Measurements from ENCODE around the gene FGD5. TPM values are rescaled to one million over a fixed set of nuclear protein-coding genes. Genes with fewer than 3 reads are reported as not detected.

The FGD5 gene
- polyA plus RNA-seq, 1 of the 3 experiments (the other 2 are of a cell fraction), result not detected

GRCh38 chr3:14980689-14981088 lies 161.9 kb downstream of the FGD5 start:
- TF ChIP-seq FOXJ3 (CRISPR knock-in tag; IDR thresholded peaks at IDR 0.05) (no peak), SMC3 (IDR thresholded peaks at IDR 0.05; ENCODE audit: low read depth, low read length) (no peak), ZBTB33 (IDR thresholded peaks at IDR 0.05; ENCODE audit: borderline replicate concordance, low read depth) (no peak), TAF1 (IDR thresholded peaks at IDR 0.05; ENCODE audit: borderline replicate concordance, low read depth, low read length) (no peak), JUND (IDR thresholded peaks at IDR 0.05) (no peak)
- H2AFZ ChIP-seq (ENCODE audit: low read depth), result no peak overlapping the region
- no peak overlapping the region for H3K4me2 ChIP-seq
- 91% methylated on average over 4 of the region's 4 CpGs for WGBS (ENCODE audit: low lambda C conversion rate)
- CTCF ChIA-PET, result no interaction called here
- no peaks in the 10 kb centered on the region for H3K9me2 ChIP-seq
- peaks cover 0 to 12% of the 10 kb centered on the region in 2 experiments; a peak in 2 of 4 replicates for H3K4me1 ChIP-seq (ENCODE audit: control insufficient read depth in 1 of 2, insufficient read depth in 2 of 2, low read depth in 1 of 2, low read length in 1 of 2)
- H3K9me3 ChIP-seq, result peaks cover 8% of the 10 kb centered on the region; the same call in 1 of the 2 replicates
- H3K9ac ChIP-seq, result no peak overlapping the region
- H3F3A ChIP-seq (replicated peaks; ENCODE audit: insufficient read depth), result peaks cover 4% of the 10 kb centered on the region
- no peak overlapping the region for H3K27ac ChIP-seq (ENCODE audit: low read depth in 2 of 2, low read length in 1 of 2)
- POLR2A ChIA-PET, result no interaction called here
- peaks cover 89% of the 10 kb centered on the region for H3K79me2 ChIP-seq (ENCODE audit: insufficient read depth)
- H3K4me3 ChIP-seq (ENCODE audit: low read depth in 2 of 2, low read length in 1 of 2), result no peak overlapping the region
- no peak for DNase-seq
- peaks cover 7 to 21% of the 10 kb centered on the region in 2 experiments for H3K36me3 ChIP-seq (replicated peaks in 1 of 2; ENCODE audit: control insufficient read depth in 1 of 2, insufficient read depth in 2 of 2, low read length in 1 of 2)
- H4K20me1 ChIP-seq (ENCODE audit: insufficient read depth), result no peaks in the 10 kb centered on the region
- no peaks in the 10 kb centered on the region for H3K27me3 ChIP-seq (ENCODE audit: insufficient read depth)

Other genes with a start within 250 kb of the FGD5 start
- 6.6 and 8.5 TPM in 2 replicates for gene CCDC174, start 167.2 kb upstream of the FGD5 start, polyA plus RNA-seq (2012; rRNA removed)
- gene C3orf20, start 143.8 kb upstream of the FGD5 start, polyA plus RNA-seq (2012; rRNA removed), result not detected in 2 replicates
- 13.1 TPM in 2 replicates for gene NR2C2, start 128.6 kb downstream of the FGD5 start, polyA plus RNA-seq (2012; rRNA removed)
- gene MRPS25, start 246.4 kb downstream of the FGD5 start, polyA plus RNA-seq (2012; rRNA removed), result 41.5 and 46.4 TPM in 2 replicates

Measured in SK-N-SH (cell line).